ENCODE measurements around the gene AP5Z1. TPM values are rescaled to one million over a fixed set of nuclear protein-coding genes. Genes with fewer than 3 reads are reported as not detected.

The AP5Z1 gene
- total RNA-seq, 4 donors from 2014 or later = 13.0 to 33.9 (median 26.8) TPM

DNA sequence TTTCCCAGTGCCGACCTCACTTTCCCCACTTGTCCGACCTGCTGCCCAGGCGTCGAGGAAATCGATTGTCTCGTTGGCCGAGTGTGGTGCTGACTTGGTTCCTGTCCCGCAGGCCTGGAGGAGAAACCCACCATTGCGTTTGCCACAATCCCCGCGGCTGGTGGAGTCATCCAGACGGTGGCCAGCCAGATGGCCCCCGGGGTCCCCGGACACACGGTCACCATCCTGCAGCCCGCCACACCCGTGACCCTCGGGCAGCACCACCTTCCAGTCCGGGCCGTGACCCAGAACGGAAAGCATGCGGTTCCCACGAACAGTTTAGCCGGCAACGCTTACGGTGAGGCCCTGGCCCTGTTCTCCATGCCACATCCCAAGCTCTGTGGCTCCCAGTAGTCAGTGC lies 14.5 kb upstream of the AP5Z1 start:
- Histone ChIP-seq H3K27me3 (no peaks in the 10 kb centered on the region), H3K4me3 (no peak overlapping the region), H3K36me3 (peaks cover 0 to 99% of the 10 kb centered on the region in 2 donors), H3K4me1 (peaks cover 0 to 13% (median under 1%) of the 10 kb centered on the region in 3 donors), H3K27ac (no peak overlapping the region), H3K9me3 (no peaks in the 10 kb centered on the region)
- ATAC-seq = no peak
- WGBS, 2 donors (ENCODE audit: low coverage in 1 of 2) = 92 to 95% methylated on average over 7 to 11 of the region's 26 CpGs
- TF ChIP-seq, protein P1, sequence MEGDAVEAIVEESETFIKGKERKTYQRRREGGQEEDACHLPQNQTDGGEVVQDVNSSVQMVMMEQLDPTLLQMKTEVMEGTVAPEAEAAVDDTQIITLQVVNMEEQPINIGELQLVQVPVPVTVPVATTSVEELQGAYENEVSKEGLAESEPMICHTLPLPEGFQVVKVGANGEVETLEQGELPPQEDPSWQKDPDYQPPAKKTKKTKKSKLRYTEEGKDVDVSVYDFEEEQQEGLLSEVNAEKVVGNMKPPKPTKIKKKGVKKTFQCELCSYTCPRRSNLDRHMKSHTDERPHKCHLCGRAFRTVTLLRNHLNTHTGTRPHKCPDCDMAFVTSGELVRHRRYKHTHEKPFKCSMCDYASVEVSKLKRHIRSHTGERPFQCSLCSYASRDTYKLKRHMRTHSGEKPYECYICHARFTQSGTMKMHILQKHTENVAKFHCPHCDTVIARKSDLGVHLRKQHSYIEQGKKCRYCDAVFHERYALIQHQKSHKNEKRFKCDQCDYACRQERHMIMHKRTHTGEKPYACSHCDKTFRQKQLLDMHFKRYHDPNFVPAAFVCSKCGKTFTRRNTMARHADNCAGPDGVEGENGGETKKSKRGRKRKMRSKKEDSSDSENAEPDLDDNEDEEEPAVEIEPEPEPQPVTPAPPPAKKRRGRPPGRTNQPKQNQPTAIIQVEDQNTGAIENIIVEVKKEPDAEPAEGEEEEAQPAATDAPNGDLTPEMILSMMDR (IDR thresholded peaks at IDR 0.05) = no peak
- no peak for TF ChIP-seq POLR2AphosphoS5 (IDR thresholded peaks at IDR 0.05)
- TF ChIP-seq EP300 (IDR thresholded peaks at IDR 0.05) = no peak
- no peak for TF ChIP-seq POLR2A (IDR thresholded peaks at IDR 0.05)

DNA sequence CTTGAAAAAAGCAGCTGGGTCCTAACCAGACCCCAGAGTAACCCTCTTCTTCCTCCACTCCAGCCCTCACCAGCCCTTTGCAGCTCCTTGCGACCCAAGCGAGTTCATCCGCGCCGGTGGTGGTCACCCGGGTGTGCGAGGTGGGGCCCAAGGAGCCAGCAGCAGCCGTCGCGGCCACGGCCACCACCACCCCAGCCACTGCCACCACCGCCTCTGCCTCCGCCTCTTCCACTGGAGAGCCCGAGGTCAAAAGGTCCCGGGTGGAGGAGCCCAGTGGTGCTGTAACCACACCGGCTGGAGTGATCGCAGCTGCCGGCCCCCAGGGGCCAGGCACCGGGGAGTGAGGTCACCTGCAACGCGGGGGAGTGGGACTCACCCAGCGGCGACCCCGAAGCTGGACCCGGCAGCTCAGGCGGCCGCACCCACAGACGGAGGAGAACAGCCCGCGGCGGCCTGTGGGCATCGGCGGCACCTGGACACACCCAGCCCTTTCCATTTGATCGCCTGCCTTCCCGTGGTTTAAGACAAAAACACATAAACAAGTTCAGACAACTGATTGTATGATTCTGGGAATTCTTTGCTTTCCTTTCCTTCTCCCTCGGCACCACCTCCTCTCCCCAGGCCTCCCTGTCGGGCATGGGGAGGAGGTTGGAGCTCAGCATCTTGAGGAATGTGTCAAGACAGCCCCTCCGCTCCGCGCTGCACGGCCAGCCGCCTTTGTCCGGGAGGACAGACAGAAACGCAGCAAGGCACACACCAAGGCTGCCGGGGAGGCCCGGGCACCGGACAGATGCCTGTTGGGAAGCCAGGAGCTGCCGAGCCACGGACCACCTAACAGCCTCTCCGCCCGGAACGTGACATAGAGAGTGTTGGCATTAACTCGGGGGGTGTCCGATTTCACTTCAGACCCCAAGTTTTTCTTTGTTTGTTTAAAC lies 13.0 kb upstream of the AP5Z1 start:
- H3K27ac ChIP-seq = no peak overlapping the region
- H3K36me3 ChIP-seq = peaks cover 0 to 90% of the 10 kb centered on the region in 2 donors
- 92 to 100% methylated on average over 1 to 7 of the region's 54 CpGs for WGBS, 2 donors (ENCODE audit: low coverage in 1 of 2)
- H3K4me1 ChIP-seq = peaks cover 0 to 27% (median 5%) of the 10 kb centered on the region in 3 donors
- H3K9me3 ChIP-seq = no peaks in the 10 kb centered on the region
- TF ChIP-seq, protein P1 (IDR thresholded peaks at IDR 0.05) = no peak
- TF ChIP-seq POLR2A (IDR thresholded peaks at IDR 0.05) (no peak), POLR2AphosphoS5 (IDR thresholded peaks at IDR 0.05) (no peak), EP300 (IDR thresholded peaks at IDR 0.05) (no peak)
- H3K27me3 ChIP-seq = no peaks in the 10 kb centered on the region
- ATAC-seq = no peak
- H3K4me3 ChIP-seq = no peak overlapping the region

DNA sequence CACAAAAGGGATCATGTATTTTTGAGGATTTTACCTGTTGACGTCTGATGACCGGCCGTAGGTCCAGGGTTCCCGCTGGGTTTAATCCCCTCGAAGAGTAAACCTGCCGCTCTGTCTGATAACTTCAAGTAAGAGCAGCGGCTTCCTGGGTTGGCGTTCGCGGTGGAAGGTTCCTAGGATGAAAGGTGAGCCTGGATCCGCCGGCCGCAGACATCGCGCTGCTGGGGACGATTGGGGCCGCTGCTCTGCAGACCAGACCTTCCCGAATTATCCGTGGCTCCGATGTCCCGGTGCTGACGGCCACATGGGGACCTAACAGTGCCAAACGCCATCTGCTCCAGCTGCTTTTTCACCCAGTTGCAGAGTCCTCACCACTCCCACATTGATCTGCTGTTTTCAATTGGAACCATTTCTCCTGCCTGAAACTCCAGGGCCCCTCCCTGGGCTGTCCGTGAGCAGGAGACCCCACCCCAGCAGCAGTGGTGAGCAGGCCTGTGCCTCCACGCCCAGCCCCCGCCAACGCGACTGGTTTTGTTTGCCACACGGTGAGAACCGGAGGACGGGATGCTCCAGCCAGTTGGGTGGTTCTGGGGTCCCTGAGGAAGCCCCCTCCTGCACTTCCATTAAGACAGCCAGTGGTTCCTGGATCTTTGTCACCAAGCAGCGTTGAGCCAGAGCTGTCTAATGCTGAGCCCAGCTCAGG lies 12.2 kb upstream of the AP5Z1 start:
- Histone ChIP-seq H3K36me3 (peaks cover 0 to 85% of the 10 kb centered on the region in 2 donors), H3K27me3 (no peaks in the 10 kb centered on the region), H3K4me1 (peaks cover 0 to 33% (median 9%) of the 10 kb centered on the region in 3 donors), H3K4me3 (no peak overlapping the region), H3K9me3 (no peaks in the 10 kb centered on the region), H3K27ac (no peak overlapping the region)
- TF ChIP-seq POLR2A (IDR thresholded peaks at IDR 0.05) = no peak
- TF ChIP-seq POLR2AphosphoS5 (IDR thresholded peaks at IDR 0.05) = no peak
- no peak for TF ChIP-seq EP300 (IDR thresholded peaks at IDR 0.05)
- TF ChIP-seq, protein P1 (IDR thresholded peaks at IDR 0.05) = no peak
- no peak for ATAC-seq
- WGBS, 2 donors (ENCODE audit: low coverage in 1 of 2) = 91 to 100% methylated on average over 6 to 9 of the region's 32 CpGs

DNA sequence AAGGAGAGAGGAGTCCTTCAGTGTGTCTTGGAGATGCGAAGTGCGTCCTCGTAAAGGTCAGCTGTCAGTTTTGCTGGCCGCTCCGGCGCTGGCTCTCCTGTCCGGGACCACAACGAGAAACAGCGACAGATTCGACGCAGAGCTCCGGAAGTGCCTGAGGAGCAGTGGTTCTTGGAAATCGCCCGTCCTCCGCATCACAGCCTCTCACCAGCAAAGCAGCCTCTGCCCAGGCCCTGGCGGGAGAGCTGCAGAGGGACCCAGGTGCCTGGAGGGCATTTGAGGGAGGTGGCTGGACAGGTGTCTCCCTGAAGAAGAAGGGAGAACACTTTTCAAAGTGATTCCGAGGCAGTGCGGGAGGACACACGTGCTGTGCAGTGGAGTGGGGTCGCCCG lies 11.6 kb upstream of the AP5Z1 start:
- H3K27me3 ChIP-seq = no peaks in the 10 kb centered on the region
- peaks cover 0 to 80% of the 10 kb centered on the region in 2 donors for H3K36me3 ChIP-seq
- 100% methylated on average over 3 of the region's 21 CpGs; no CpG with 5 or more reads in 1 of the 2 donors for WGBS, 2 donors (ENCODE audit: low coverage in 1 of 2)
- H3K4me3 ChIP-seq = no peak overlapping the region
- ATAC-seq = no peak
- H3K27ac ChIP-seq = no peak overlapping the region
- TF ChIP-seq POLR2AphosphoS5 (IDR thresholded peaks at IDR 0.05) (no peak), EP300 (IDR thresholded peaks at IDR 0.05) (no peak), POLR2A (IDR thresholded peaks at IDR 0.05) (no peak)
- TF ChIP-seq, protein P1 (IDR thresholded peaks at IDR 0.05) = no peak
- H3K9me3 ChIP-seq = no peaks in the 10 kb centered on the region
- H3K4me1 ChIP-seq = peaks cover 0 to 39% (median 9%) of the 10 kb centered on the region in 3 donors

Measured in gastroesophageal sphincter (tissue), 4 donors.